ENCODE data around the gene KRTAP1-4.
"Not testable (repeated sequence)": the region's sequence is repeated elsewhere in the genome, so short reads cannot be mapped to it uniquely, and the experiment has no call there.

Gene KRTAP1-4, protein sequence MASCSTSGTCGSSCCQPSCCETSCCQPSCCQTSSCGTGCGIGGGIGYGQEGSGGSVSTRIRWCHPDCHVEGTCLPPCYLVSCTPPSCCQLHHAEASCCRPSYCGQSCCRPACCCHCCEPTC

GRCh38 chr17:41029633-41030245, at the start of gene KRTAP1-4:
TSS of gene KRTAP1-4 (minus strand) at chr17:41030195. CDS start at chr17:41030078, 117 bp downstream.
- DNase-seq = no peak

- no peak for DNase-seq
Measured at GRCh38 chr17:41076788-41077187, 46.8 kb upstream of the KRTAP1-4 start.

DNA sequence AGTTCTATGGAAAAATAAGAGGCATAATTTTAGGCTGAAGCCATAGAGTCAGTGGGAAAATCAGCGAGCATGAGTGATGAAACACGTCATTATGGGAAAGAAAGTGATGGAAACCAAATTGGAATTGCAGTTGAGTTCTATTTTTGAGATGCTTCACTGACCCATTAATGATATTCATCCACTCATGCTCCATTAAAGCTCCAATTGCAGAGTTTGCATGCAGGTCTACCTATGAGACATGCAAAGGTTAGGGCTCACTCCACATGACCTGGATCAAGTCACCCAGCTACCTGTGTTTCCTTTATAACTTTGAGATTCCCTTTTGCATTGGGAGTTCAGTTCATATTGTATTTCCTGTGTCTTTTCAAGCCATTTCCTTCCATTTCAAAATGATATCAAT, 43.7 kb upstream of the KRTAP1-4 start:
- DNase-seq = no peak

GRCh38 chr17:41071606-41072360, 41.8 kb upstream of the KRTAP1-4 start:
- DNase-seq = no peak

GRCh38 chr17:41069031-41069430, 39.0 kb upstream of the KRTAP1-4 start:
- DNase-seq = no peak

GRCh38 chr17:41067281-41067680, 37.3 kb upstream of the KRTAP1-4 start:
- no peak for DNase-seq

DNA sequence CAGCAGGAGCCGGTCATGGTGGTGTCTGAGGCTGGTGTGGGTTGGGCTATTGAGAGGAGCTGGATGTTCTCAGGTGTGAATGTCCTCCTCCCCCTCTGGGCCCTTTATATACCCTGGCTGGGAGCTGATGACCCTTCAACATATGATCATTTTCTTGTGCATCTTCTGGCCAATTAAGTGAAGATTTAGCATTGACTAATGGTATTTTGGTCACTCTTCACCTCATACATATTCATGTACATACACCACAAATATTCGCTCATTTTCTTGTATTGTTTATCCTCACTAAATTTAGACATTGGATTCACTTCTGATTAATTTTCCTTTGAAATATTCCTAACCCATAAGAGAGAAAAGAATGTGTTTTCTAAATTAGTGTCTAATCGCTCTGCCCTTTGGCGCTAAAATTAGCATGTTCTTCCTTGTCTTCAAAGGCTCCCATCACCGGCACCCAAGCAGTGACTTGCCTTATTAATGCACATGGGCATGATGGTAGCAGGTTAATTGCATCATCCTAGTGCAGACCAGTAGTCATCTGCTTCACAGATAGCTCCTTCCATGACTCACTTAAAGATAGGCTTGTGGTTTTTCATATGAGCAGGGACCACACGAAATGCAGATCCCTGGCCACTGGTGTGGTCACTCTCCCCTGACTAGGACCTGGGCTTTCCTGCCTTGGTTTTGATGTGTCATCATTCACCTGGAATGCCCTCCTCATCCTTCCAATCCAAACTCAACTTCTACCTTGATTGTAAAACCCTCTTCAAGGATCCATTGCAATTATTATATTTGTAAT, 36.0 kb upstream of the KRTAP1-4 start, which contains the start of gene KRTAP2-4:
Gene KRTAP2-4, minus strand, starts transcription at position 51 of the 796 bp plus-strand sequence. Its CDS starts 34 bp downstream, at position 17.
- DNase-seq = no peak

GRCh38 chr17:41065016-41065689, 35.2 kb upstream of the KRTAP1-4 start:
- not testable (repeated sequence) for DNase-seq

- DNase-seq = no peak
Measured at GRCh38 chr17:41064301-41064700, 34.3 kb upstream of the KRTAP1-4 start.

- no peak for DNase-seq
Measured at GRCh38 chr17:41063449-41063848, 33.5 kb upstream of the KRTAP1-4 start.

DNA sequence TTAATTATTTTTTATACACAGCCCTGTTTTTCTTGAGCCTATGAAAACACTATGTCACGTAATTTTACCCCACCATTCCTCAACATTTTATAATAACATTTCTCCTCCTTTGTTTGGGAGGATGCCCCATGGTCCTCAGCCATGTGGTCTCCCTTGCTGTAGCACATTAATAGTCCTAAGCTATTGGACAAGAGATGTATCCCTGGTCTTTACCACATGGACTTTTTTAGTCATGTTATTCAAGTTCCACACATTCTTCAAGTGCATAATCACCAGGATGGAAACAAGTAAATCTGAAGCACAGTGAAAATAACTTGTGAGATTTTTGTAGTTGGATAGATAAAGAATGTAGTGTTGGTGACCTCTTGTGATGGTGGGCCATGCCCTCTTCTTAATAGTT, 32.0 kb upstream of the KRTAP1-4 start:
- DNase-seq = no peak

DNA sequence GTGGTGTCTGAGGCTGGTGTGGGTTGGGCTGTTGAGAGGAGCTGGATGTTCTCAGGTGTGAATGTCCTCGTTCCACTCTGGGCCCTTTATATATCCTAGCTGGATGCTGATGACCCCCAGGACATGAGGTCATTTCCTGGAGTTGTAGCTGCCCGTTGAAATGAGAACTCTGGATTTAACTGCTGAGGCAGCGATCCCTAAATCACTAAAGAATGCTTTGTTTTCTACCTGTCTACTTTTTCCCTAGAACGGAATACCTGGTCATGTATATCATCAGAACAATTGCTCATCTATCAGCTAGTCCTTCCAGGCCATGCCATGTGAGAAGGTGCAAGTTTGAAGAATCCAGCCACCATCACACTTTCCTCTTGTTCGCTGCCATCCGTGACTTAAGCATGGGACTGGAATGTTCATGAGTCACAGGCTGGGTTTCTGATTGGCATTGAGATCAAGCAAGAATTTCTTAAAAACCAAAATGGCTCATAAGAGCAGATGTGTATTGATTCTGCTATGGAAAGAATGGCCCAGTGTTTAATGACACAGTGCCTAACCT, 30.1 kb upstream of the KRTAP1-4 start, which contains the start of gene KRTAP2-3:
Gene KRTAP2-3, minus strand, starts transcription at position 63 of the 553 bp plus-strand sequence. CDS start 64 bp downstream, outside the sequence.
- DNase-seq = no peak

DNA sequence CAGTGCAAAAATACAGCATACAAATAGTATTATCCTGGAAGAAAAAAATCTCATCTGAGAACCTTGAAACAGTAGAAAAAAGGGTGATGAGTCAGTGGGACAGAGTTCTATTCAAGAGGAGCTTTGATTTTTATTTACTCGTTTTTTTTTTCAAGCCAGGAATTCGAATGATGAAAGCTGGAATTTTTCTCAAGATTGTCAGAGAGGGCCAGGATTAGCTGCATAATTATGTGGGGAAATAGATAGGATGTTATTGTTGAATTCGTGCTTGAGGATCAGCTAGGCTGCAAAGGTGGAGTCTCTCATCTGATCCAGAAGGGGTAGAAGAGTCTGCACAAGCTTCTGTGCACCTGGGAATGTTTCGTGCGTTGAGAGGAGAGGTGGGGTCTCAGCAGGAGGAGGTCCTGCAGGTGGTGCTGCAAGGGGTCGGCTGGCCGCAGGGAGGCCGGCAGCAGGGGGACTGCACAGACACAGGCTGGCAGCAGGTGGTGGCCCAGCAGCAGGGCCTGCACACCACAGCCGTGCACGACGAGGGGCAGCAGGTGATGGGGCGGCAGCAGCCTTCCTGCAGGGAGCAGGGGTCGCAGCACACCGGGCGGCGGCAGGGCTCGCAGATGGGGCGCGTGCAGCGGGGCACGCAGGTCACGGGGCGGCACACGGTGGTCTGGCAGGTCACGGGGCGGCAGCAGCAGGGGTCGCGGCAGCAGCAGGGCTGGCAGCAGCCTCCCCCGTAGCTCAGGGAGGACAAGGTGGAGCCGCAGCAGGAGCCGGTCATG, 29.5 kb upstream of the KRTAP1-4 start:
- not testable (repeated sequence) for DNase-seq

GRCh38 chr17:41058741-41059140, 28.7 kb upstream of the KRTAP1-4 start:
- DNase-seq = no peak

- no peak for DNase-seq
Measured at GRCh38 chr17:41057547-41057946, 27.6 kb upstream of the KRTAP1-4 start.

GRCh38 chr17:41055130-41055529, 25.1 kb upstream of the KRTAP1-4 start, which contains the start of gene KRTAP2-2:
TSS of gene KRTAP2-2 (minus strand) at chr17:41055230. CDS start at chr17:41055211, 19 bp downstream.
- DNase-seq = not testable (repeated sequence)

GRCh38 chr17:41054556-41054955, 24.6 kb upstream of the KRTAP1-4 start:
- not testable (repeated sequence) for DNase-seq

- no peak for DNase-seq
Measured at GRCh38 chr17:41054025-41054424, 24.0 kb upstream of the KRTAP1-4 start.

- DNase-seq = no peak
Measured at GRCh38 chr17:41052566-41052965, 22.6 kb upstream of the KRTAP1-4 start.

- DNase-seq = no peak
Measured at GRCh38 chr17:41049110-41049509, 19.1 kb upstream of the KRTAP1-4 start.

DNA sequence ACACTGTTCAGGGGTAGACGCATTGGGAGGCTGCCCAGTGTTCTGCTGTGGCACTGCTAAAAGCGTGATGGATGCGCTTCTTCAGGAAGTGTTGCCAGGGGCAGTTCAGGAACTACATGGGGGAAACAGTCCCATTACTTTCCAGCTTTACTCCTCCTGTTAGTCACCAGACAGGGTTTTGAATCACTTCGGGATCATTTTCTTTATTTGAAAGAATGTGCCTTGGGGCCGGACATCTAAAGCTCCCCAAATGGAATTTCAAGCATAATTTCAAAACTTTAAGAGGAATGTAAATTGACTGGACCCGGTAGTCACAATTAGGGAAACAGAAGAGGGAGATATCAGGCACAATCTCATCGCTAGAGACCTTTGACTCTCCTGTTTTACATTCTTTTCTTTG, 18.4 kb upstream of the KRTAP1-4 start:
- DNase-seq = no peak
